Measurements from ENCODE around the gene PIP5K1B. TPM values are rescaled to one million over a fixed set of nuclear protein-coding genes. Genes with fewer than 3 reads are reported as not detected.

Gene PIP5K1B
- polyA plus RNA-seq, 6 donors from 2014 or later: 6.6 to 16.6 (median 9.3) TPM

GRCh38 chr9:68825762-68826472 lies 120.9 kb downstream of the PIP5K1B start:
- Mint-ChIP-seq H3K36me3 (peaks cover 0 to 14% of the 10 kb centered on the region in 2 donors), H3K4me1 (peaks cover 0 to 5% (median 0%) of the 10 kb centered on the region in 3 donors), H3K27ac (no peak overlapping the region), H3K9me3 (no peaks in the 10 kb centered on the region), H3K4me3 (no peak overlapping the region), H3K27me3 (no peaks in the 10 kb centered on the region)
- no peak for DNase-seq
- ATAC-seq (ENCODE audit: low read depth in 2 of 2): no peak

- no peak overlapping the region for H3K4me3 Mint-ChIP-seq
Measured at GRCh38 chr9:68827837-68828744, 123.1 kb downstream of the PIP5K1B start.

GRCh38 chr9:68832101-68832500 lies 127.1 kb downstream of the PIP5K1B start:
- H3K9me3 Mint-ChIP-seq: peaks cover 0 to 4% (median 0%) of the 10 kb centered on the region in 7 donors
- no peak overlapping the region for H3K4me3 Mint-ChIP-seq
- H3K27me3 Mint-ChIP-seq: no peaks in the 10 kb centered on the region
- H3K36me3 Mint-ChIP-seq: peaks cover 12 to 21% of the 10 kb centered on the region in 2 donors
- ATAC-seq (ENCODE audit: low read depth in 2 of 2) (no peak), DNase-seq (no peak)
- H3K4me1 Mint-ChIP-seq: peaks cover 7 to 24% (median 12%) of the 10 kb centered on the region in 3 donors
- H3K27ac Mint-ChIP-seq: peak overlapping the region in 2 of 6 donors; percentile 10 to 57

More at GRCh38 chr9:68827837-68828744, 123.1 kb downstream of the PIP5K1B start:
- DNase-seq: no peak
- no peaks in the 10 kb centered on the region for H3K27me3 Mint-ChIP-seq
- no peak for ATAC-seq (ENCODE audit: low read depth in 2 of 2)
- H3K4me1 Mint-ChIP-seq: peaks cover 1 to 8% (median 5%) of the 10 kb centered on the region in 3 donors
- peaks cover 8 to 17% of the 10 kb centered on the region in 2 donors for H3K36me3 Mint-ChIP-seq
- H3K27ac Mint-ChIP-seq: peak overlapping the region in 2 of 6 donors; percentile 38 to 72
- H3K9me3 Mint-ChIP-seq: peaks cover 0 to 2% (median 0%) of the 10 kb centered on the region in 7 donors

- no peak for DNase-seq
- peaks cover 7 to 24% (median 12%) of the 10 kb centered on the region in 3 donors for H3K4me1 Mint-ChIP-seq
Measured at GRCh38 chr9:68832861-68833518, 128.0 kb downstream of the PIP5K1B start.

GRCh38 chr9:68834931-68835520 lies 130.0 kb downstream of the PIP5K1B start:
- Mint-ChIP-seq H3K4me3 (no peak overlapping the region), H3K36me3 (peaks cover 12 to 16% of the 10 kb centered on the region in 2 donors), H3K27me3 (no peaks in the 10 kb centered on the region), H3K4me1 (peaks cover 13 to 20% (median 15%) of the 10 kb centered on the region in 3 donors), H3K9me3 (peaks cover 0 to 4% (median 0%) of the 10 kb centered on the region in 7 donors), H3K27ac (peak overlapping the region in 1 of 6 donors; percentile 30)
- DNase-seq: no peak
- ATAC-seq (ENCODE audit: low read depth in 2 of 2): no peak

More at GRCh38 chr9:68832861-68833518, 128.0 kb downstream of the PIP5K1B start:
- Mint-ChIP-seq H3K27ac (peak overlapping the region in 2 of 6 donors; percentile 11 to 88), H3K4me3 (no peak overlapping the region), H3K9me3 (peaks cover 0 to 4% (median 0%) of the 10 kb centered on the region in 7 donors), H3K27me3 (no peaks in the 10 kb centered on the region), H3K36me3 (peaks cover 12 to 21% of the 10 kb centered on the region in 2 donors)
- ATAC-seq (ENCODE audit: low read depth in 2 of 2): no peak

- Mint-ChIP-seq H3K9me3 (peaks cover 0 to 4% (median 0%) of the 10 kb centered on the region in 7 donors), H3K4me3 (no peak overlapping the region), H3K27ac (no peak overlapping the region), H3K27me3 (no peaks in the 10 kb centered on the region), H3K4me1 (peaks cover 23 to 32% (median 24%) of the 10 kb centered on the region in 3 donors), H3K36me3 (peaks cover 12 to 16% of the 10 kb centered on the region in 2 donors)
- ATAC-seq (ENCODE audit: low read depth in 2 of 2) (no peak), DNase-seq (no peak)
Measured at GRCh38 chr9:68836788-68837187, 131.7 kb downstream of the PIP5K1B start.

- Mint-ChIP-seq H3K27me3 (no peaks in the 10 kb centered on the region), H3K4me3 (no peak overlapping the region), H3K36me3 (peaks cover 2 to 12% of the 10 kb centered on the region in 2 donors), H3K9me3 (peaks cover 0 to under 1% (median 0%) of the 10 kb centered on the region in 7 donors), H3K27ac (no peak overlapping the region), H3K4me1 (peaks cover 17 to 27% (median 26%) of the 10 kb centered on the region in 3 donors)
- ATAC-seq (ENCODE audit: low read depth in 2 of 2) (no peak), DNase-seq (no peak)
Measured at GRCh38 chr9:68838245-68838644, 133.2 kb downstream of the PIP5K1B start.

- no peak for DNase-seq
- H3K27me3 Mint-ChIP-seq: no peaks in the 10 kb centered on the region
- H3K27ac Mint-ChIP-seq: peak overlapping the region in 1 of 6 donors; percentile 41
- H3K9me3 Mint-ChIP-seq: peaks cover 0 to 1% (median 0%) of the 10 kb centered on the region in 7 donors
- peaks cover 27 to 38% (median 34%) of the 10 kb centered on the region in 3 donors for H3K4me1 Mint-ChIP-seq
- H3K4me3 Mint-ChIP-seq: no peak overlapping the region
- no peaks in the 10 kb centered on the region for H3K36me3 Mint-ChIP-seq
- no peak for ATAC-seq (ENCODE audit: low read depth in 2 of 2)
Measured at GRCh38 chr9:68841276-68842052, 136.4 kb downstream of the PIP5K1B start.

- H3K9me3 Mint-ChIP-seq: peaks cover 0 to 1% (median 0%) of the 10 kb centered on the region in 7 donors
- no peaks in the 10 kb centered on the region for H3K27me3 Mint-ChIP-seq
- H3K27ac Mint-ChIP-seq: no peak overlapping the region
- no peak for DNase-seq
- ATAC-seq (ENCODE audit: low read depth in 2 of 2): no peak
- H3K36me3 Mint-ChIP-seq: no peaks in the 10 kb centered on the region
- H3K4me1 Mint-ChIP-seq: peaks cover 27 to 38% (median 34%) of the 10 kb centered on the region in 3 donors
- H3K4me3 Mint-ChIP-seq: no peak overlapping the region
Measured at GRCh38 chr9:68842568-68842967, 137.5 kb downstream of the PIP5K1B start.

- DNase-seq (no peak), ATAC-seq (ENCODE audit: low read depth in 2 of 2) (no peak)
- Mint-ChIP-seq H3K9me3 (peaks cover 0 to 1% (median 0%) of the 10 kb centered on the region in 7 donors), H3K36me3 (no peaks in the 10 kb centered on the region), H3K4me1 (peaks cover 27 to 38% (median 34%) of the 10 kb centered on the region in 3 donors), H3K4me3 (no peak overlapping the region), H3K27me3 (no peaks in the 10 kb centered on the region), H3K27ac (peak overlapping the region in 1 of 6 donors; percentile 23)
Measured at GRCh38 chr9:68843239-68843638, 138.2 kb downstream of the PIP5K1B start.

GRCh38 chr9:68844157-68844556 lies 139.1 kb downstream of the PIP5K1B start:
- Mint-ChIP-seq H3K36me3 (no peaks in the 10 kb centered on the region), H3K9me3 (peaks cover 0 to 1% (median 0%) of the 10 kb centered on the region in 7 donors), H3K27me3 (no peaks in the 10 kb centered on the region), H3K4me1 (peaks cover 27 to 38% (median 34%) of the 10 kb centered on the region in 3 donors), H3K27ac (peak overlapping the region in 5 of 6 donors; percentile 12 to 89 (median 32)), H3K4me3 (peak overlapping the region in 2 of 8 donors; percentile 24 to 50)
- DNase-seq (no peak), ATAC-seq (ENCODE audit: low read depth in 2 of 2) (no peak)
